ENCODE results near the gene PAM. TPM values are rescaled to one million over a fixed set of nuclear protein-coding genes. Genes with fewer than 3 reads are reported as not detected.

The PAM gene
- total and polyA plus RNA-seq, 12 donors: 234 to 580 (median 397) TPM

DNA sequence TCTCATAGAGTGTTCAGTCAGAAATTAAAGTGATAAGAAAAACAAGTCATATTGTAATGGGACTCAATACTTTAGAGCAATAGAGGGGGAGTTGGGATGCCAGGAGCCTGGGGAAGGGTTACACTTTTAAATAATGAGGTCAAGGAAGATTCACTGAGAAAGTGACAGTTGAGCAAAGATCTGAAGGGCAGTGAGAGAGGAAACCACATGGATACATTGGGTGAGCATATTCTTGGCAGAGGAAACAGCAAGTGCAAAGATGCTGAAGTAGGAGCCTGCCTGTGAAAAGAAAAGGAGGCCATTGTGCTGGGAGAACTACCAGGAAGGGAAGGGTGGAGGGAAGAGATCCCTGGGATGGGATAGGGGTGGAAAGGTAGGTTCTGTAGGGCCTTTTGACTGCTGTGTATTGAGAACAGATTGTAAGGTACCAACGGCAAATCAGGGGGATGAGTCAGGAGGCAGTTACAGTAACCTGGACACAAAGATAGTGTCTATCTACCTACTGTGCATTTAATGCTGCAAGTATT is 79.4 kb downstream of the PAM start:
- H3K4me3 ChIP-seq: no peak overlapping the region
- H3K4me1 ChIP-seq (replicated peaks in 1 of 2): peaks cover 0 to 15% of the 10 kb centered on the region in 2 donors
- no peaks in the 10 kb centered on the region for H3K27me3 ChIP-seq
- H3K27ac ChIP-seq: no peak overlapping the region
- WGBS, 4 donors: 75 to 100% (median 81%) methylated on average over 1 of the region's 1 CpG
- TF ChIP-seq CTCF (IDR thresholded peaks at IDR 0.05): no peak
- no peak for TF ChIP-seq POLR2A (IDR thresholded peaks at IDR 0.05)
- H3K36me3 ChIP-seq (replicated peaks in 1 of 2): no peaks in the 10 kb centered on the region
- intact Hi-C loops (cut with DNase I): no loop called here
- no peaks in the 10 kb centered on the region for H3K9me3 ChIP-seq (replicated peaks in 1 of 3)
- DNase-seq: no peak

DNA sequence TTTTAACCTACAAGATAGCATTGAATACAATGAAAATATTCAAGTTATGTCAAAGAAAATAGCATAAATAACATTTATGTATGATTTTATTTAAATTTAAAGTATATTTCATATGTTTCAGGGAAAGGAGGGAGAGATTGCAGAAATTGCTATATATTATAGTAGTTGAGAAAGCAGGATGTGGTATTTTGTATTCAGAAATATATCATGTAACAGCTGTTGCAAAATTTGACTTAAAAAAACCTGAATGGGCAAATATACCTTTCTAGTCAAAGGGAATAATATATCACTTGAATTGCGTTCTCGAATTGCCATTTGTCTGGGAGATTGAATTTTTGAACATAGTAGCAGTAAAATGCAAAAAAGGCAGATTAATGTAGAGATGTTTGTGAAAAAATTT is 80.6 kb downstream of the PAM start:
- TF ChIP-seq CTCF (IDR thresholded peaks at IDR 0.05): no peak
- no peak for TF ChIP-seq POLR2A (IDR thresholded peaks at IDR 0.05)
- H3K9me3 ChIP-seq (replicated peaks in 1 of 3): no peaks in the 10 kb centered on the region
- no peaks in the 10 kb centered on the region for H3K27me3 ChIP-seq
- 81 to 88% (median 85%) methylated on average over 2 of the region's 2 CpGs for WGBS, 4 donors
- H3K27ac ChIP-seq: no peak overlapping the region
- no peak overlapping the region for H3K4me3 ChIP-seq
- peaks cover 0 to 15% of the 10 kb centered on the region in 2 donors for H3K4me1 ChIP-seq (replicated peaks in 1 of 2)
- intact Hi-C loops (cut with DNase I): no loop called here
- H3K36me3 ChIP-seq (replicated peaks in 1 of 2): no peaks in the 10 kb centered on the region
- DNase-seq: no peak

DNA sequence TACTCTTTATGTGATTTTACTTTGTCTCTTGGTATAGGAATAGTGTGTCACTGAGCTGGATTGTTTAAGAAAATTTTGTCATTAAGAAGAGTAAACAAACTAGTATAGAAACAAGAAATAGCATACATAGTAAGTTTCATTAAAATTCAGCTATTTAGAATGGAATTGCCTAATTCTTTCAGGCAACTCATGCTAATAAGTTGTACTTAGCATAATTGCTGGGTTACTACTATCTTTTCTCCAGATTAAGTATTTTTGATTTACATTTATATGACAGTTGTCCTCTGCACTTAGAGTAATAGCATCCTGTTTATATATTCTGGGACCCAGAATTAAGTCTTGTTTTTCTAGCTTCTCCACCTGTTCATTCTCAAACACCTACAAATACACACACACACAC is 85.9 kb downstream of the PAM start:
- no peak for TF ChIP-seq POLR2A (IDR thresholded peaks at IDR 0.05)
- TF ChIP-seq CTCF (IDR thresholded peaks at IDR 0.05): no peak
- no peak for DNase-seq
- Histone ChIP-seq H3K4me1 (replicated peaks in 1 of 2) (no peaks in the 10 kb centered on the region), H3K4me3 (no peak overlapping the region), H3K27me3 (no peaks in the 10 kb centered on the region), H3K27ac (no peak overlapping the region), H3K9me3 (replicated peaks in 1 of 3) (no peaks in the 10 kb centered on the region), H3K36me3 (replicated peaks in 1 of 2) (no peaks in the 10 kb centered on the region)
- intact Hi-C loops (cut with DNase I): no loop called here

DNA sequence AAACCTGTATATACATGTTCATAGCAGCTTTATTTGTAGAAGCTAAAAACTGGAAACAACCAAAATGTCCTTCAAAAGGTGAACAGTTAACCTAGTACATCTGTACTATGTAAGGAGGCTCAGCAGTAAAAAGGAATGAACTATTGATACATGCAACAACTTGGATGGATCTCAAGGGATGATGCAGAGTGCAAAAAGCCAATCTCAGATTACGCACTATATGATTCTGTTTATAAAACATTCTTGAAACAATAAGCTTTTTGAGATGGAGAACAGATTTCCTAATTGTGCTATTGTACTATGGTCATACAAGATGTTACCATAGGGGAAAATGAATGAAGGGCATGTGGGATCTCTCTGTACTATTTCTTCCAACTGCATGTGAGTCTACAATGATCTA is 88.9 kb downstream of the PAM start:
- no peak overlapping the region for H3K4me3 ChIP-seq
- H3K9me3 ChIP-seq (replicated peaks in 1 of 3): no peaks in the 10 kb centered on the region
- intact Hi-C loops (cut with DNase I): no loop called here
- H3K27ac ChIP-seq: no peak overlapping the region
- TF ChIP-seq CTCF (IDR thresholded peaks at IDR 0.05): no peak
- no peak for TF ChIP-seq POLR2A (IDR thresholded peaks at IDR 0.05)
- no peak for DNase-seq
- no peaks in the 10 kb centered on the region for H3K36me3 ChIP-seq (replicated peaks in 1 of 2)
- H3K4me1 ChIP-seq (replicated peaks in 1 of 2): no peaks in the 10 kb centered on the region
- WGBS, 4 donors: 94 to 100% (median 97%) methylated on average over 1 of the region's 1 CpG
- H3K27me3 ChIP-seq: no peaks in the 10 kb centered on the region
